ENCODE data around the gene CDK9.

The CDK9 gene

DNA sequence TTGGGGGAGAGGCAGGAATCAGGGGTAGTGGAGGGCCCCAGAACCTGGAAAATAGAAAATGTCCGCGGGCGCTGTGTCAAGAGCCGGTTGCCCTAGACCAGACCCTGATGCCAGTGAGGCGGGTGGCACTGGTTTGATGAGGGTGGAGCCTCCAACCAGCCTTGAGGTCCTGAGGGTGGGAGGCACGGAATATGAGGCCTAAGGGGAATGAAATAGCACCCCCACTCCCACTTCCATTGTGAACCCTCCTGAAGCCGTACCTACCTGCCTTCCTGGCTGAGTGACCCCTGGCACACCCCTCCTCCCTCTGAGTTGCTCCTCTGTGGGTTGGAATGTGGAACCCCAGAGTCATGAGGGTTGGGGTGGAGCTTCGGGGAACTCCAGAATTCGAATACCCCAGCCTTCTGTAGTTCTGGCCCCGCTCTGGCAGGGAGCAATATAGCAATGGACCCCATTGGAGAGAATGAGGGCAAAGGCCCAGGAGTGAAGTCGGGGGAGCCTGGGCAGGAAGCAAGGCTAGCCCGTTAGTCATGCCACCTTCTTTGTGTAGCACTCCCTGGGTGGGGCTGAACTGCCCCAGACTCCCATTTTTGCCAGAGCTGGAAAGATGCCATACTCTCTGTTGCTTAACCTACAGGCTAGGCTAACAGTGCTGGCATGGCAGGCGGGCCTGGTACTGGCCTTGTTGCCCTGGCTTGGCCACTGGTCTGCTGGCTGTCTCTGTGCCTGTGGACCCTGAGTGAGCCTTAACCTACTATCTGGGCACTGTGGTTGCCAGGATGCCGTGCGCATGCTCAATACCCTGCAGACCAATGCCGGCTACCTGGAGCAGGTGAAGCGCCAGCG lies 17.9 kb downstream of the CDK9 start:
- DNase-seq, result peak in 3 of 4 experiments; percentile 58 to 75 (median 67)

DNA sequence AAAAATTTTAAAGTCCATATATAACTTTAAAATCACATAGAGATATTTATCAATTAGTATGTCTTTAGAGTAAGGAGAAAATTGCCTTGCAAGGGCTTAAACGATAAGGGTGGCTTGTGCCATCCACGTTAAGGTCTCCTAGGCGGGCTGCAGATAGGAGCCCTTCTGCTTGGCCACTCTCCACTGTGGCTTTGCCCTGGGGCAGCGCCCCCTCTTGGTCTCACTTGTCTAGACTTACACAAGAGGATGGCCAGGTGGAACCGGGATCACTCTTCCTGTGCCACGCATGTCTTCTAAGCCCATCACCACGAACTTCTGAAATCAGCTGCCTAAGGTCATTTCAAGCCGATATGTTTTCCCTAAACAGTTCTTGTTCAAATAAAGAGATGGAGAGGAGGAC lies 19.8 kb downstream of the CDK9 start:
- DNase-seq, result peak in 3 of 4 experiments; percentile 34 to 71 (median 45)

DNA sequence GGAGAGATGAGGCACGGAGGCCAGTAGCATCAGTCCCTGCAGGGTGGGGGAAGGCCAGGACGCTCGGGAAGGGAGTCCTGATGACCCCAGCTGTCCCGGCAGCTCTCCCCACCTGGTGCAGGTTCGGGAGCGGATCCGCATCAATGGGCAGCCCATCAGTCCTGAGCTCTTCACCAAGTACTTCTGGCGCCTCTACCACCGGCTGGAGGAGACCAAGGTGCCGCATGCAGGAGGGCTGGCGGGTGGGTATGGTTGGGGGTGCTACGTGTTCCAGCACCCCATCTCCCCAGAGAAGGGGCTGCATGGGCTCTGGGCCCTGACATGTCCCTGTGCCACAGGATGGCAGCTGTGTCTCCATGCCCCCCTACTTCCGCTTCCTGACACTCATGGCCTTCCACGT lies 21.0 kb downstream of the CDK9 start:
- DNase-seq, result no peak

DNA sequence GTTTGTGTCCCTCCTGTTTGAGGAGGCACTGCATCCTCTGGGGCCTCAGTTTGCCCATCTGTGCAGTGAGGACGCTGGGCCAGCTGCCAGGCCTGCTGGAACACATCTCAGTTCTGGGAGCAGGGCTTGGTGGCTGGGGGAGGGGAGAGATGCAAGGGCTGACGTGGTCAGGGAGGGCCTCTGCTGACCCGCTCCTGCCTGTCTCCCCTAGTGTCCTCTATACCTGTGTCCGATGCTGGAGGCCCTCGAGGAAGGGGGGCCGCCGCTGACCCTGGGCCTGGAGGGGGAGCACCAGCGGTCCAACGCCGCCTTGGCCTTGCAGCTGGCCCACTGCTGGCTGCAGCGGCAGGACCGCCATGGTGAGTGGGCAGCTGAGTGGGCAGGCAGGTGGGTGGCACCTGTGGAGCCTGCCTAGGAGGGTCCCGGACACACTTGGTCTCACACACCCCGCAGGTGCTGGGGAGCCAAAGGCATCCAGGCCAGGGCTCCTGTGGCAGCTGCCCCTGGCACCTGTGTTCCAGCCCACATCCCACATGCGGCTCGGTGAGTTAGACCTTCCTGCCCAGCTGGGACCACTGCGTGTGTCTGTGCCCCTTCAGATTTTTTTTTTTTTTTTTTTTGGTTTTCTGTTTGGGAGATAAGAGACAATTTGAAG lies 22.6 kb downstream of the CDK9 start:
- DNase-seq, result no peak

DNA sequence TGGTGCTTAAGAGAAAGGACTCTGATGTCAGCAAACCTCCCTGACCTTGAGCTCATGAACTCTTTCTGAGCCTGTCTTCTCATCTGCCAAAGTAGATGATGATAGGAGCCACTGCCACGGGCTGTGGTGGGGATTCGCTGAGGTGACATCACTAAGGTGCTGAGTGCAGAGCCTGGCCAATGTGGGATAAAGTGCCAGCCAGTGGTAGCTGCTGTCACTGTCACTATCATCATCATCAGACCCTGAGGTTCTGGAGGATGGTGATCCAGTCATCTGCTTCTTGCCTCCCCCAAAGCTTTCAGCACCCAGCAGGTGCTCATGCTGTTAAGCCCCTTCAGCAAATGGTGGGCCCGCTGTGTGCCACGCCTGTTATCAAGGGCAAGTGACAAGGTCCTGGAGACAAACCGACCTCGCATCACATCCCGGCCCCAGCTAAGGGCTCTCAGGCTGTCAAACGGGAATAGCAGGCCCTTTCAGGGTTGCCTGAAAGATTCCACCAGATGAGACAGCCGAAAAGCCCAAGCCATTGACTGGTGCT lies 23.2 kb downstream of the CDK9 start:
- DNase-seq, result no peak

DNA sequence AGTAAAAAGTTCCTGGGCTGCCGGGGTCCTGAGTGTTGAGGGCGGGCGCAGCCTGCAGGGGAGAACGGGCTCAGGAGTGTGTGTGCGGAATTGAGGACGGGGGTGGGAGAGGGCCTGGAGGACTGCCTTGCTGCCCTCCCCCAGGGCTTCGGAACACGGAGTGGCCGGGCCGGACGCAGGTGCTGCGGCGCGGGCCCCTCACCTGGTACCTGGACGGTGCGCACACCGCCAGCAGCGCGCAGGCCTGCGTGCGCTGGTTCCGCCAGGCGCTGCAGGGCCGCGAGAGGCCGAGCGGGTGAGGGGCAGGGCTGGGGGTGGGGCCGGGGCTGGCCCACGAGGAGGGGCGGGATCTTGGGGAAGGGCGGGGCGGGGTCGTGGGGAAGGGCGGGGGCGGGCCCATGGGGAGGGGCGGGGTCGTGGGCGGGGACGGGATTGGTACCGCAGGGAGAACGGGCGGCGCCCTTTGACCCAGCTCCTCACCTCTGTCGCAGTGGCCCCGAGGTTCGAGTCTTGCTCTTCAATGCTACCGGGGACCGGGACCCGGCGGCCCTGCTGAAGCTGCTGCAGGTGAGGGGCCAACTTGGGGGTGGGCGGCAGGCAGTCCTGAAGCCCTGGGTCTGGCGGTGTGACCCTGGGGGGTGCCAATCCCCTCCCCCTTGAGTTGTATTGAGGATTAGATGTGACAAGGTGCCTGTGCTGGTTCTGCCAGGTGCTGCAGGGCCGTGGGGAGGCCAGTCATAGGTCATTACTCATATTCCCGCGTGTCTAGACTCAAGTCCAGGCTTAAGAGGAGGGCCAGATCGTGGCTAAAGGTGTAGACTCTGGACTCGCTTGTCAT lies 23.9 kb downstream of the CDK9 start:
- DNase-seq, result no peak

DNA sequence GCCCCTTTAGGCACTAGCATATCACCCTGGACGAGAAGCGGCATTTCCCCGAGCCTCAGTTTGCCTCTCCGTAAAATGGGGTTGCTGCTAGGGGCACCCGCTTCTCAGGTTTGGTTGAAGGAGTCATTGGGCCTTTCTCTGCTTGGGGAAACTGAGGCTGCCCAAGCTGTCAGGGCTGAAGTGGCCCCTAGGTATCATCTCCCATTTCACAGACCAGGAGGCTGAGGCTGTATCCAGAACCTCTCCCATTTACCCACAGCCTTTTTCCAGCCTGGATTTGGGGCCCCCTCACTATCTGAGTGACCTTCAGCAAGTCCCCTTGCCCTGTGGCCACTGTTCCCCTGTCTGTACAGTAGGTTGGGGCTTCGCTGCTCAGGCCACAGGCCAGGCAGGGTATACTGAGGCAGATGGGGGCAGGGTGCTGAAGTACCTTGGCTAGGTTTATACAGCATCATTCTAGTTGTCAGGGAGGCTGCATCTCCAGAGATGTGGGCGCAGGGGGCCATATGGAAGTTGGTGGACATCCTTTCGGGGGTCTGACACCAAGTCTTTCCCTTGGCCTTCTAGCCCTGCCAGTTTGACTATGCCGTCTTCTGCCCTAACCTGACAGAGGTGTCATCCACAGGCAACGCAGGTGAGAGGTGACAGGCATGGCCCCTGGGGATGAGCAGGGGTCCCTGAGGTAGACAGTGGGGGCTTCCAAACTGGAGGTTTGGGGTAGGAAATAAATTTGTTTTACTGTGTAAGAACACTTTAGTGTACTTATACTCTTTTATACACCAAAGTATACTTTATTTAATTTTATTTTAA lies 24.7 kb downstream of the CDK9 start:
- no peak for DNase-seq

DNA sequence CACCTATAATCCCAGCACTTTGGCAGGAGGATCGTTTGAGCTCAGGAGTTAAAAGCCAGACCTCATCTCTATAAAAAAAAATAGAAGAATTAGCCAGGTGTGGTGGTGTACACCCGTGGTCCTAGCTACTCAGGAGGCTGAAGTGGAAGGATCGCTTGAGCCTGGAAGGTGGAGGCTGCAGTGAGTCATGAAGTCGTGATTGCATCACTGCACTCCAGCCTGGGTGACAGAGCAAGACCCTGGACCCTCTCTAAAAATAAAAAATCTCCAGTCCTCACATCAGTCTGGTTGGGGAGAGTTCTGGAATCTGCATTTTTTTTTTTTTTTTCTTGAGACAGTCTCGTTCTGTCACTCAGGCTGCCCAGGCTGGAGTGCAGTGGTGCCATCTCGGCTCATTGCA lies 26.2 kb downstream of the CDK9 start:
- DNase-seq, result peak in 1 of 4 experiments; percentile 19

DNA sequence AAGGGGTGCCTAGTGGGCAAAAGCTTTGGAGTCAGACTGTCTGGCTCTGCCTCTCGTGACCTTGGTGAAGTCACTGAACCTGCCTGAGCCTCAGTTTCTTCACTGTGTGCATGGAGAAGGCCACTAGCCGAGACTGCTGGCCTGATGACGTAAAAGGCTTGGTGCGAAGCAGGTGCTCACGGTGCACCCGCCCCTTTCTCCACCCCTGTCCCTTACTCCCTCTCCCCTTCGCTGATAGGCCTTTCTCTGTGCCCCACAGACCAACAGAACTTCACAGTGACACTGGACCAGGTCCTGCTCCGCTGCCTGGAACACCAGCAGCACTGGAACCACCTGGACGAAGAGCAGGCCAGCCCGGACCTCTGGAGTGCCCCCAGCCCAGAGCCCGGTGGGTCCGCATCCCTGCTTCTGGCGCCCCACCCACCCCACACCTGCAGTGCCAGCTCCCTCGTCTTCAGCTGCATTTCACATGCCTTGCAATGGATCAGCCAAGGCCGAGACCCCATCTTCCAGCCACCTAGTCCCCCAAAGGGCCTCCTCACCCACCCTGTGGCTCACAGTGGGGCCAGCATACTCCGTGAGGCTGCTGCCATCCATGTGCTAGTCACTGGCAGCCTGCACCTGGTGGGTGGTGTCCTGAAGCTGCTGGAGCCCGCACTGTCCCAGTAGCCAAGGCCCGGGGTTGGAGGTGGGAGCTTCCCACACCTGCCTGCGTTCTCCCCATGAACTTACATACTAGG lies 27.3 kb downstream of the CDK9 start:
- DNase-seq, result no peak

DNA sequence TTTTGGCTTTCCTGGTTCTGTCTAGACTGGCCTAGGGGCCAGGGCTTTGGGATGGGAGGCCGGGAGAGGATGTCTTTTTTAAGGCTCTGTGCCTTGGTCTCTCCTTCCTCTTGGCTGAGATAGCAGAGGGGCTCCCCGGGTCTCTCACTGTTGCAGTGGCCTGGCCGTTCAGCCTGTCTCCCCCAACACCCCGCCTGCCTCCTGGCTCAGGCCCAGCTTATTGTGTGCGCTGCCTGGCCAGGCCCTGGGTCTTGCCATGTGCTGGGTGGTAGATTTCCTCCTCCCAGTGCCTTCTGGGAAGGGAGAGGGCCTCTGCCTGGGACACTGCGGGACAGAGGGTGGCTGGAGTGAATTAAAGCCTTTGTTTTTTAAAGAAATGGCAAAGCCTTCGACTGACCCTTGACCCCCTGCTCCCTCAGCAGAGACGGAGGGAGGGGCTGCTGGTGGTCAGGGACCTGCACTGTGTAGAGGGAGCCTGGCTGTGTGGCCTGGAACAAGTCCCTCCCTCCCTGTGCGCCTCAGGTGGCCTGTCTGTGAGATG lies 27.9 kb downstream of the CDK9 start:
- no peak for DNase-seq

DNA sequence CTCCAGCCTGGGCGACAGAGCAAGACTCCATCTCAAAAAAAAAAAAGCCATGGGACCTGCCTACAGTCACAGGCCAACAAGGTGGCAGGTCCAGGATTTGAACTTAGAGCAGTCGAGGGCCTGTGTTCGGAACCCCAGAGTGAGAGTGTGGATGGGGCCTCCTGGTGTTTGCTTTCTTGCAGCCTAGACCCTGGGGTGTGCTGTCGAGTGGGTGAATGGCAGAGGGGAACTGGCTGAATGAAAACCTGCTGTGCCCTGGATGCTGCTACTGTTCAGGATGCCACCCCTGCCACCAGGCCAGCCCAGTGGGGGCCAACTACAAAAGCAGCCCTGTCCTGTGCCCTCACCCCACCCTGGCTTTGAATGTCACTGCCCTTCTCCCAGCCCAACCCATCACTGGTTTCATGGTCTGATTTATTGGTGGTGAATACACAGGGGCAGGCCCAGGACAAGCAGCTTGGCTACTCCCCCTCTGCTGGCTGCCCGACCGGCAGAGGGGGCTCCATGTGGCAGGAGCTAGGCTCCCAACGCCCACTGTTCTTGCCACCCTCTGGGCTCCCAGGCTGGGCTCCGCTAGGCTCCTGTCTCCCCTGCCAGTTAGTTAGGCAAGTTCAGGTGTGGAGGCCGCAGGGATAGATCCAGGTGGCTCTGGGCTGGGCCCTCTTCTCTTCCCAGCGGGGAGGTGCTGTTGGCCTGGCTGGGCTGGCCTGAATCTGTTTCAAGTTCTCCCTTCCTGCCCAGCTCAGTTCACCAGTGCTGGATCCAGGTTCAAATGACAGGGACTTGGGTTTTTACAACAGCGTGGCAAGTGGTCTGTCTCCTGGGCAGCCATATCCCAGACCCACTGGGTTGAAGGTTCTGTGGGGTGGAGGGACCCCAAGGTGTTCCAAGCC lies 29.0 kb downstream of the CDK9 start:
- no peak for DNase-seq

DNA sequence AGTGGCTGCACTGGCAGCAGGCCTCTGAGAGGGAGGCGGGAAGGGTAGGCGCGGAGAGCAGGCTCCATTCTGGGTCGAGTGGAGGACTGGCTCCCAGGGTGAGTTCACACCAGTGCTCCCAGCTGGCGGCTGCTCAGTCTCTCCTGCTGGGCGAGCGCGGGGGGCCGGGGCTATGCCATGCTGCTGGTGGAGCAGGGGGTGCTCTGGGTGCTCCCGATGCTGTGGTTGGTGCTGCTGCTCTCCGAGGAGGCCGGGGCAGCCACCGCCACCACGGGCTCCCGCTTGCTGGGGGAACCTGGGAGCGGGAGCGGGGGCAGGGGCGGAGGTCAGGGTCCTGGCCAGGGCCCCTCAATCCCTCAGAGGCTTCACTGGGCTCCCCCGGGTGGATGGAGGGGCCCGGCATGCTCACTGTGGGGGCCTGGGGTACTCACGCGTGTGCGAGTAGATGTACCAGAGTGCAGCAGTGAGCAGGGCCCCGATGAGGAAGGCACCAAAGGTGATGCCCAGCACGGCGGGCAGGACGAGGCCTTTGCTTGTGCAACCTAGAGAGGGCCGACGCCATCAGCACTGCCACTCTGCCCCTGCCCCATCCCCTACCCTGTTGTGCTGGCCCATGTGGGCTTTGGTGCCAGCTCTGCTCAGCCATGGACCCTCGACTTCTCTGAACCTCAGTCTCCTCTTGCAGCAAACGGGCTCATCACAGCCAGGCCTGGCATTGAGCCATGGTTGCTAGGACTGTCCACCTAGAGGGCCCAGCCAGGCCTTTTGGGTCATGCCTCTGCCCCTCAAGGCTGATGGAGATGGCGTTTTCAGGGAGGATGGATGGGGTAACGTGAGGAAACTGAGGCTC lies 29.9 kb downstream of the CDK9 start:
- DNase-seq, result no peak

DNA sequence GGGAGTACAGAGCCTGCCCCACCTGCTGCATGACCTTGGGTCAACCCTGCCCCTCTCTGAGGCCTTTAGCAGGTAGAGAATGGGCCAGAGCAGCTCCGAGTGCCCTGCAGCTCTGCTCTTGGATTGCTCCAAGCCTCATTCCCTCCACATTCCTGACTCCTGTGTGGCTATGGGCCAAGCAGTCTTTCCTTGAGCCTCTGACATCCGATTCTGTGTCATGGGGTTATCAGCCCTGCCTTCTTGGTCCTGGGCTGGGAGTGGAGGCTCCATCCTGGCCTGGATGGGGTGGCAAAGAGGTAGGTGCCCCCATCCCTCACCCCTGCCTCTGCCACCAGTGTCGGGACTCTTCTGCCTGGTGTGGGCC lies 30.5 kb downstream of the CDK9 start:
- DNase-seq, result no peak

DNA sequence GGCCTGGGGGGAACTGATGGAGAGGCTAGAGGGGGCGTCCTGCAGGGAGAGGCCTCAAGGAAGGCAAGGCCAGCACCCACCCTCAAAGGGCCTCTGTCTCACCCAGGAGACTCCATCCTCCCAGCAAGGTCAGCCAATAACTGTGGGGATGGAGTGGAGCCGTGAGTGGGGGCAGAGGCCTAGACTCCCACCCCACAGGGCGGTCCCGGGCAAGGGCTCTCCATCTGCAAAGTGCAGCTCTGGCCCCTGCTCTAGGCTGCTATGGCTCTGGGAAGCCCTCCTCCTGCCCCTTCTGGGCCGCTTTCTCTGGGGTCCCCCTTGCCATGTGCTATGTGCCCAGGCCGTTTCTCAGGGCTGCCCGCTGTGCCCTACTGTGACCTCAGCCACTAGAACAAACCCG lies 30.9 kb downstream of the CDK9 start:
- DNase-seq, result no peak

DNA sequence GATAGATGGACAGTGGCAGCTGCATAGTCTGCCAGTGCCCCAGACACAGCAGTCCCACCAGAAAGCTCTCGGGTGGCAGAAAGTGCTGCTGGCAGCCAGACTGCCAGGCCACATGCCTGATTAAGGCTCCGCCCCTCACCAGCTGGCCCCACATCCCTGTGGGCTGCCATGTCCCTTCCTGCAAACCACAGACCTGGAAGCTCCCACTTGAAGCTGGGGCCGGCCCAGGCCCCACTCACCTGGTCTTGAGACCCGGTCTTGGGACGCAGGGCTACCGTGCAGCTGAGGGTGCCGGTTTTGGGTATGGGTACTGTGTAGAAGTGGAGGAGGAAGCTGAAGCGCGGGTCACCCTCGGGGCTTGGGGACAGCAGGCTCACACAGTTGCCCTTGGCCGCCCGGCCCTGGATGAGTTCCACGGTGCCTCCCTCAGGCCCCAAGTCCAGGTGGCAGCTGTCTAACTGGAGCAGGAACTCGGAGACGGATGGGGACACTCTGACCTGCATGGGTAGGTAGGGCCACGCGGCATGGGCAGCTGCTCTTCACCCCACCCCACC lies 32.1 kb downstream of the CDK9 start:
- no peak for DNase-seq

DNA sequence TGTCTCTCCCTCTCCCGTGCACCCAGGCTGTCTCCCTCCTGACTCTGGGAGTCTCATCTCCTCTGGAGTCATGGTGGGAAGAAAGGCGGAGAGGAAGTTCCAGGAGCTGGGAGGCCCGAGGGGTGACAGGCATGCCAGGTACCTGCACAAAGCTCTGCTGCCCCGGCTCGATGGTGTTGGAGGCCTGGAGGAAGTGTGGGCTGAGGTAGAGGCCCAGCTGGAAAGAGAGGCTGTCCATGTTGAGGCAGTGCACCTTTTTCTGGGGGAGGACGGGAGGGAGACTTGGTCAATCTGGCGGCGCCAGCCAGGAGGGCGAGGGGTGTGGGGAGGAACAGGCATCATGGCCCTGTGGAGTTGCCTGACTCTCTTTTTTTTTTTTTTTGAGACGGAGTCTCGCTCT lies 32.7 kb downstream of the CDK9 start:
- DNase-seq, result no peak

DNA sequence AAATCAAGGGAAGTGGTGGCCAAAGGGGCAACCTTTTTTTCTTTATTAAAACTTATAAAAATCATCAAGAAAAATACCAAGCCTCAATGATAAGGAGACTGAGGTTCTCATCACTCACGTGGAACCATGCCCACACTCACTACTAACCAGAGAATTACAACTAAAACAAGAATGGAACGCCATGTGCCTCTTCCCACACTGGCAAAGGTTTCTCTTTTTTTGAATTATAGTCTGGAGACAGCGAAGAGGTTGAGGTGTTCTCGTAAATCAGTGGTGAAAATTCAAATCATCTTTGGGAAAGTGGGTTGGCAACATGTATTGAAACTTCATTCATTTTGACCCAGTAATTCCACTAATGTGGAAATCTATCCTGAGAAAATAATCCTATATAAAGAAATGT lies 36.3 kb downstream of the CDK9 start:
- DNase-seq, result no peak

DNA sequence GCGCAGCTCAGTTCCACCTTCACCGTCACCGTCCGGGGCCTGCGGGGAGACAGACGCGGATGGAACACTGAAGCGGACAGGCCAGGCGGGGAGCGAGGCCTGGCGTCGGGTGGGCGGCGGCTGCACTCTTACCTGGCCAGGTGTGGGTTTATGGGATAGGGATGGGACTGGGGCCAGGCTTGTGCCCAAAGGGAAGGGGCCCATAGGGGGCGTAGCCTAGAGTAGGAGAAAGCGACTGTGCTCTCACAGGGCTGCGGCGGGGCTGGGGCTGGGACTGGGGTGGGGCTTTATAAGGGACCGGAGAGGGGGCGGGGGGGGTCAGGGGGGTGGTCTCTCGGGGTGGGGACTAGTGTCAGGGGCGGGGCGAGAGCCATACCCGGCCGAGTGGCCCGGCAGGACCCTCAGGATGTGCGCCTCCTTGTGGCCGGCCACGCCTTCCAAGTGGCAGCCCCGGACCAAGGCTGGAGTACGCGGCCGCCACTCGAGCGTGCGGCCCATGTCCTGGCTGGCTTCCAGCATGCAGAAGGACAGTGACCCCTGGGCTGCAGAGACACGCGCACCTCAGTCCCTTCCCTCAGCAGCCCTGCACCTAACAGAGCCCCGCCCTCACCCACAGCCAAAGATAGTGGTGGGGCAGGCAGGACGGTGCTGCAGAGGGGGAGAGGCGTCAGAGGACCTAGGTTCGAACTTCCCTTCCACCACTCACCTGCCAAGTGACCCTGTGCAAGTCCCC lies 39.7 kb downstream of the CDK9 start:
- DNase-seq, result no peak

Measured in suppressor macrophage (primary cell).